SHP77 (cell line): ENCODE measurements around the gene TRIM46.

Experiments
- DNase-seq, 2 experiments: peaks; one replicate each; lab custom pipeline; 2025; lab: John Stamatoyannopoulos, UW

Gene TRIM46, protein sequence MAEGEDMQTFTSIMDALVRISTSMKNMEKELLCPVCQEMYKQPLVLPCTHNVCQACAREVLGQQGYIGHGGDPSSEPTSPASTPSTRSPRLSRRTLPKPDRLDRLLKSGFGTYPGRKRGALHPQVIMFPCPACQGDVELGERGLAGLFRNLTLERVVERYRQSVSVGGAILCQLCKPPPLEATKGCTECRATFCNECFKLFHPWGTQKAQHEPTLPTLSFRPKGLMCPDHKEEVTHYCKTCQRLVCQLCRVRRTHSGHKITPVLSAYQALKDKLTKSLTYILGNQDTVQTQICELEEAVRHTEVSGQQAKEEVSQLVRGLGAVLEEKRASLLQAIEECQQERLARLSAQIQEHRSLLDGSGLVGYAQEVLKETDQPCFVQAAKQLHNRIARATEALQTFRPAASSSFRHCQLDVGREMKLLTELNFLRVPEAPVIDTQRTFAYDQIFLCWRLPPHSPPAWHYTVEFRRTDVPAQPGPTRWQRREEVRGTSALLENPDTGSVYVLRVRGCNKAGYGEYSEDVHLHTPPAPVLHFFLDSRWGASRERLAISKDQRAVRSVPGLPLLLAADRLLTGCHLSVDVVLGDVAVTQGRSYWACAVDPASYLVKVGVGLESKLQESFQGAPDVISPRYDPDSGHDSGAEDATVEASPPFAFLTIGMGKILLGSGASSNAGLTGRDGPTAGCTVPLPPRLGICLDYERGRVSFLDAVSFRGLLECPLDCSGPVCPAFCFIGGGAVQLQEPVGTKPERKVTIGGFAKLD

DNA sequence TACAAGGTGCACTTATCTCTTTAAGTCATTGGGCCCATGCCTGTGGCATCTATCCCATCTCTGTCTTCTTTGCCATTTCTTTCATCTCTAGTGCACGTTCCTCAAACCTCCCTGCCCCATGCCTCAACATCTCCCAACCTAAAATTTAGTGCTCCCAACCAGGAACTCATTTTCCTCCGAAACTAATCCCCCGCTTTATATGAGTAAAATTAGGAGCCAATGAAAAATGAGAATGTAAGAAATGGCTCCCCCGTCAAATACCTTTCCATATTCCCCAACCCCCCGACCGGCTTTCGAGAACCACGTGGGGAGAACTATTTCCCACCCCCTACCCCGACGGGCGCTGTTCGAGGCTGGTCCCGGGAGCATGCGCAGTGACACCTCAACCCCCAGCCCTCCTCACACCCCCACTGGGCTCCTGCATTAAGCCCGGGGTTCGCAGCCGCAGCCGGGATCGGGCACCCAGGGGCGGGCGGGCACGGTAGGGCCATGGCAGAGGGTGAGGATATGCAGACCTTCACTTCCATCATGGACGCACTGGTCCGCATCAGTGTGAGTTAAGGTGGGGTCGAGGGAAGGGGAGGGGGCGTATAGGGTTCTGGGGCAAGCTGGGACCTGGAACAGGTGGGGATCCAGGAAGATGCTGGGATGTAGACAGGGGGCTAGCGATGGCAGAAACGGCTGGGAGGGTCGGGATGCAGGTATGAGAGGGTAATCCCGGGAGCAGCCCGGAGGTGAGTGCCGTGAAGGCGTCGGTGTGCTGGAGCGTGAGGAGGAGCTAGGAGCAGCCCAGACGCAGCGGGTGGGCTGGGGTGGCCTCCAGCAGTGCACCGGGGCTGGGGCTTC, at the start of gene TRIM46:
Gene TRIM46, plus strand, starts transcription at position 372 of the 846 bp plus-strand sequence. Its CDS starts 118 bp downstream, at position 490.
- DNase-seq, result peak; percentile 81 to 86

DNA sequence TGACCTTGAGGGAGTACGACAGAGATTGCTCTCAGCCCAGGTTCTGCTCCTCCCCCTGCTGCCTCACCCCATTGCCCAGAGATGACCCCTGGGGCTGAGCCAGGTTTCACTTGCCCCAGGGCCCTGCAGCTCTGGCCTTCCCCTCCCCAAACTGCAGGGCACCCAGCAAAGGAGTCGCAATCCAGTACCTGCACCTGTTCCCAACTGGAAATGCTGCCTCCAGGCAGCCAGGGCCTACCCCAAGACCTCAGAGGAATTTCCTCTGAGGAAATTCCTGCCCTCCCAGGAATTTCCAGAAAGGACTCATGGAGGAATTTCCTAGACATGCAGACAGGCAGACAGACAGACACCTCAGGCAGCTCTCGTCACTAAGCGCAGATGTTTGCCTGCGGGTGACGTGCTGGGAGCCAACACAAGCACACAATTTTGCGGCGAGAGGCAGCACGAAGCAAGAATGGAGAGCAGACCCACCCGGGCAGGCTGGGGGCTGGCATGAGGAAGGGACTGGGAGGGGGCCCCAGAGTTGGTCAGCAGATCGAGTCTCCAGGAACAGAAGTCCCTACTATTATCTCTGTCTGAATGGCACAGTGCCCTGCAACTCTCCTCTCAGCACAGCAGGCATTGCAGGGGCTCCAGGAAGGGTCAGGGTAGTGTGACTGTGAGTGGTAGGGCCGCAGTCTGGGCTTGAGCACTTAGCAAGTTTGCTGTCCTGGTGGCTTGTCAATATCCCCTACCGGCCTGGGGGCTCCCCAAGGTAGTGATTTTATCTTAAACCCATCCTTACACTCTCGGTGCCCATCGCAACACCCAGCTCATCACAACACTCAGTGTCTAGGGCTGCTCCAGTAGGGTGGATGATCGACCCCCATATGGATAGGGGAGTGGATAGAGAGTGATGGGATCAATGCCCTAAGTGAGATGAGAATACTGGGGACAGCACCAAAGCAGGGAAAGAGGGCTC, 48.9 kb upstream of the TRIM46 start:
- DNase-seq, result peak; percentile 57 to 60

DNA sequence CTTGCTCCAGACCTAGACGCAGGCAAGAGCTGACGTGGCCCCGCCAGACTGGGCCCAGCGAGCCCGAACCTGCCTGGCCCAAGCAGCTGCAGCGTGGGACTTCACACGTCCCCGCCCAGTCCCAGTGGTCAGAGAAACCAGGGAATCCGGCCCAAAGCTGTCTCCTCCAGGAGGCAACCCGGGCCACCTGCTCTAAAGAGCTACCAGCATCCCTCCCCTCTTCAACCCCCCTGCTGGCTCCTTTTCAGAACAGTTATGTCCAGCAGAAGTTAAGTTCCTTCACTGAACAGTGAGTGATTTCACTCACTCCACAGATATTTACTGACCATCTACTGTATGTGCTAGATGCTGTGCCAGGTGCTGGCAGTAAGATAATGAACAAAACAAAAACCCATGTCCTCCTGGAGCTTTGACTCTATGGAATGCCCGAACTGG, 48.1 kb upstream of the TRIM46 start:
- peak; percentile 55 to 63 for DNase-seq

DNA sequence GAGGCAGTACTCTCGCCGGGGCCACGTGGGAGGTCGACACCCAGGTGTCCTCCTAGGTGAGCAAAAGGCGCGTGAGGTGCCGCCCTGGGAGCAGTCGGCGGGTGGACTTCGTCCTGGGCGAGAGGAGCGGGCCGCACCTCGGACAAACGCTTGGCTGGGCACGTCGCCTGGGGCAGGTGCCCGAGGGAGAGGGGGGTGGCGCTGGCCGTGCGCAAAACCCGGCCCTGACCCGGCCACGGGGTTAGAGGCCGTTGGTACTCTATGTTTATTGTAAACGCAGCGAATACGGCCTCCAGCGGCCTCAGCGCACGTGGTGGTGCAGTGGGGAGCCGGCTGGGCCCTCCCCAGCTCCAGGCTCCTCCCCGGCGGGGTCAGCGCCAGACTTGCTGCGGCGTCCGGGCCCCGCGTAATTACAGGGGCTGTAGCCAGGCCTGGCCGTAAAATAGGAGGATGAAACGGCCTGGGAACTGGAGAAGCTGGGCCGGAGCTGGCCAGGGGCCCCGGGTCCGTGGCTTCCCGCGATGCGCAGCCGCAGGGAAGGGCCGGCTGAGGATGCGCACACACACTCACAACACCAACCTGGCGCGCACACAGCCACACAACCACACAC, 47.6 kb upstream of the TRIM46 start:
- peak; percentile 83 to 93 for DNase-seq

DNA sequence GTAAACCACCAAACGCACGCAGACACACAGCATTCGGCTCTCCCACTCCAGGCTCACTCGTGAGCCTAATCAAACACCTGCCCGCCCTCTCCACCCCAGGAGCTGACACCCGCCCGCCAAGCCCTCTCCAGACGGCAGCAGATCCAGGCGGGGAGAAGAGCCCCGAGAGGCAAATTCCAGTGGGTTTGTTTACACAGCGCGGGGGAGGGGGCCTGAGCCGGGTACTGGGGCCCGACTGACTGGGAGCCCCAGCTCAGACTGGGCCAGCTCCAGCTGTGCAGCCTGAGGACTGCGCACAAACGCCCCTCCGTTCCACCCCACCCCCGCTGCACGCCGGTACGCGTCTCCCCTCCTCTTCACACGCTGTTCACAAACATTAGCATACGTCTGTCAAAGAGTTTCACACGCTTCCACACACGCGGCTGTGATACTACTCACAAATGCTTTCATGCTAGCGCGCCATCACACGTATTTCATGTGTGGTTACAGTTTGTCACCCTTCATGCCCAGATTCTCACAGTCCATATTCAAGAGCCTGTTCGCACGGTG, 47.0 kb upstream of the TRIM46 start:
- peak; percentile 83 to 86 for DNase-seq

DNA sequence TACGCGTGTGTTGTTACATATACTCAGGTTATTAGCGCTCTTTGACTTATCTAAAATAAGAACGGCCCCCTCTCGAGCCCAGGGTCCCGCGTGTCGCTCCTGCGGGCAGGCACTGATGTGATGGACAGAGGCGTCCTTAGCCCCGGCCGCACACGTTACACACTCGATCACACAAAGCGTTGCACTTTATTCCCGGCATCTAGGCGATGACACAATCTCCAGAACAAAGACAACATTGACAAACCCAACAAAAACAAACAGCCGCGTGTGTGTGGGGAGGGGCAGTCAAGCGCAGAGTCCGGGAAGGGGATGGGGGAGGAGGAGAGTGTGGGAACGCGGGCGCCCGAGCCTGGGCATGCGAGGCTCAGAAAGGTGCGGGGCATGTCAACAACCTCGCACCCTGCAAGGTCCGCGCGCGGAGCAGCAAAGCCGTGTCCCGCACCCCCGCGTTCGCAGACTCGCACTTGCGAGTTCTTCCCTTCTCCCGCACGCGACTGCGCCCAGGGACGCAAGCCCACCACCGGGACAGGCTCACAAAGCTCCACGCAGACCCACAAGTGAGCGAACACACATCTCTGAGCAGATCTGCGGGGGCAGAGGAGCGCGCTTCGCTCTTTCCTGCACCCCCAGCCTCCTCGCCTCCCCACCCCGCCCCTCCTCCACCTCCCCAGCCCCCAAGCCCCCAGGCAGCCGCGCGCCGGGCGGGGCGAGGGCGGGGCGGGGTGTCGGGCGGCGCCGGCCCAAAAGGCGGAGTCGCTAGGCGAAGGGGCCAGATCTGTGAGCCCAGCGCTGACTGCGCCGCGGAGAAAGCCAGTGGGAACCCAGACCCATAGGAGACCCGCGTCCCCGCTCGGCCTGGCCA, 46.3 kb upstream of the TRIM46 start, which contains the start of gene EFNA1:
Gene EFNA1, plus strand, starts transcription at position 772 of the 862 bp plus-strand sequence. CDS start 102 bp downstream, outside the sequence.
- DNase-seq, result peak; percentile 74 to 85

DNA sequence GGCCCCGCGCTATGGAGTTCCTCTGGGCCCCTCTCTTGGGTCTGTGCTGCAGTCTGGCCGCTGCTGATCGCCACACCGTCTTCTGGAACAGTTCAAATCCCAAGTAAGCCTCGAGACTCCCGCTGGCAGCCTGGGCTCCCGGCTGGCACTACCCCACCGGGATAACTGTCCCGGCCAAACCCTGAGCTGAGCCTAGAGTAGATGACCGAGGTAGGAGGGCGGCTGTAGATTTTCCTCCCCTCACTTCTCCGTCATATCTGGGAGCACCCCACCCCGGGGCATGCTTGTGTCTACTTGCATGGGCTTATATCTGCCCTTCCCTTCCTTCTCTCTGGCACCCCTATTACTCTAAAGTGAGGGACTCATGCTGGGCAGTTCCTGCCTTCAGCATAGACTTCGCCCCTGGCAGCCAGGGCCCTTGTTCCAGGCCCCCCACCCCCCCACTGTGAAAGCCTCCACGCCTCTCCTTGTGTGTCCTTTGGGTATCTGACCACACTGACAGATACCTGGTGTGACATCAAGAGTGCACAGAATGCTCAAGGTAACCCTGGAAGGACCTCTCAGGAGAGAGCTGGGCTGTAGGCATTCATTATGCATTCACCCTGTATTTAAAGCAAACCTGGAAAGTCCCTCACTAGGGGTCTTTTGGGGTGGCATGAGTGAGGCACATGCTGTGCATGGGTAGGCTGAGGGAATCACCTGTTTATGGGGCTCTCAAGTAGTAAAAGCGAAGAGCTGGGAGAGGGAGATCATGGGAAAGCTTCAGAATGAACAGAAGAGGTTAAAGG, 45.5 kb upstream of the TRIM46 start:
- DNase-seq, result no peak

DNA sequence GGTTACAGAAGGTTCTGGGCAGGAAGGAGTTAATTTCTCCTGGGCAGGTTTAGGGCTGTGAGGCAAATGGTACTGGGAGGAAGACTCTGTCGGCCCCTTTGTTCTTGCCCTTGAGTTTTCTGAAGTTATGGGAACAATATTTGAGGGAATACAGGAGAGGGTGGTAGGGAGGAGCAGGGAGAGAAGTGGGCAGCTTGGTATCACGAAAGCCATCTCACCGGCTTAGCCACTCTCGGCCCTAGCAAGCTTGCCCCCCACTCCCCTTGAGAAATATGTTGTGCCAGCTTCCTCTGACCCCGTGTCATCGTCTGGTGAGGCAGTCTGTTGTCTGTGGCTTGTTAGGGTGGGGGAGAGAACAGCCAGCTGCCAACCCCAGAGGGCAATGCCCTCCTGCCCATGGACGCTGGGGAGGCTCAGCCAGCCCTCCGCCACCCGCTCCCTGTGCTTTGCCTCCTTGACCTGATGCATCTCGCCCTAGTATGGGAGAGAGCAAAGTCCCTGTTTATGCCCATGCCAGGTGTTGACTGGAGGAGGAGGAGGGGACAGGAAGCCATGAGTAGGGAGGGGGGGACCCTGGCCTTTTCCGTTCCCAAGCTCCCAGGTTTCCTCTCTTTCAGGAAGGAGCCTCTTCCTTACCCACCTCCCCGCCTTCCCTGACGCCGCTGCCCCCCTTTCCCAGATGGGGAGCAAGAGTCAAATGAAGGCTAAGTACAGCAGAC, 44.7 kb upstream of the TRIM46 start:
- peak; percentile 34 to 62 for DNase-seq

DNA sequence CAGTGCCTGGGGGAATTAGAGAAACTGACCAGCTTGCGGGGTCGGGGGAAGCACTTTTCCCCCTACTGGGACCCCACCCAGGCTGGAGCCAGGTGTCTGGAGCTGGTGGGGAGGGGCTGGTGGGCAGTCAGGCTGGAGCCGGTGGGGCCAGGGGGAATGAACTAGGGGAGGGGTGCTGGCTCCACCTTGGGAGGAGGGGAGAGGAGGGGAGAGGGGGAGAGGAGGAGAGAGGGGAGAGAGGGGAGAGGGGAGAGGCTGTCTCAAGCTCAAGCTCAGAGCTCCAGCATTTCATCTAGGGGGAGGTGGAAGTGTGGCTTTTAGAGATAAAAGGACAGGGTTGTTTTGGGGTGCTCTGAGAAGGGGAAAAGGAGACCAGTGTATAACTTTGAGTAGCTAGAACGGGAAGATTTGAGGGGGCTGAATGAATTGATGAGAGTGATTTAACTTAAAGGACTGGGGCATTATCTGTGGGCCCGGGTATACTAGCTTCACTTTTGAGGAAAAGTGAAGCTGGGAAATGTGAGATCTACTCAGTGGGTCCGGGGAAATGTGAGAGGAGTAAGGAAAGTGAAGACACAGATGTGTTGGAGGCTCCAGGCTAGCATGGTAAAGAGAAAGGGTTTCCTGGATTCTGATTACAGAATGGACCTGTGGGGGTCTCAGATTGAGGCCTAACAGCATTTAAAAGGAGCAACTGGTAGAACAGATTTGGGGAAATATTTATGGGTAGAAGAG, 43.2 kb upstream of the TRIM46 start:
- DNase-seq, result no peak

DNA sequence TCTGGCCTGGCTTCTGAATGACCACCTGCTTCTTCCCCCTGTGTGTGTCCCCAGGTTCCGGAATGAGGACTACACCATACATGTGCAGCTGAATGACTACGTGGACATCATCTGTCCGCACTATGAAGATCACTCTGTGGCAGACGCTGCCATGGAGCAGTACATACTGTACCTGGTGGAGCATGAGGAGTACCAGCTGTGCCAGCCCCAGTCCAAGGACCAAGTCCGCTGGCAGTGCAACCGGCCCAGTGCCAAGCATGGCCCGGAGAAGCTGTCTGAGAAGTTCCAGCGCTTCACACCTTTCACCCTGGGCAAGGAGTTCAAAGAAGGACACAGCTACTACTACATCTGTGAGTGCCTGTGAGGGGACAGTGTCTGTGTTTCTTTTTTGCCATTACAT, 42.4 kb upstream of the TRIM46 start:
- no peak for DNase-seq

DNA sequence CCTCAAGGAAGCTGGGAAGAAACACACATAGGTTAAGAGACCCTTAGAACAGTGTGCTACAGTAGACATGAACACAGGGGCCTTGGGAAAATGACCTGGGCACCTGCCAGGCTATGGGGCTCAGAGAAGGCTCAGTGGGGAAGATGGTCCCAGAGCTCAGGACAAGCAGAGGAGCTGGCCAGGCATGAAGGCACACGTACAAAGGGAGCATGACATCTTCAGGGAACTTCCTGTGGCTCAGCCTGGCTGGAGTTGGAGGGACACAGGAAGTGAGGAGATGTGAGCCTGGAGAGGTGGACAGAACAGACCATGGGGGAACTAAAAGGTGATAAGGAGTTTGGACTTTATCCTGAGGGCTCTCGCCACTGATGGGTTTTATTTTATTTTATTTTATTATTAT, 41.8 kb upstream of the TRIM46 start:
- DNase-seq, result no peak

DNA sequence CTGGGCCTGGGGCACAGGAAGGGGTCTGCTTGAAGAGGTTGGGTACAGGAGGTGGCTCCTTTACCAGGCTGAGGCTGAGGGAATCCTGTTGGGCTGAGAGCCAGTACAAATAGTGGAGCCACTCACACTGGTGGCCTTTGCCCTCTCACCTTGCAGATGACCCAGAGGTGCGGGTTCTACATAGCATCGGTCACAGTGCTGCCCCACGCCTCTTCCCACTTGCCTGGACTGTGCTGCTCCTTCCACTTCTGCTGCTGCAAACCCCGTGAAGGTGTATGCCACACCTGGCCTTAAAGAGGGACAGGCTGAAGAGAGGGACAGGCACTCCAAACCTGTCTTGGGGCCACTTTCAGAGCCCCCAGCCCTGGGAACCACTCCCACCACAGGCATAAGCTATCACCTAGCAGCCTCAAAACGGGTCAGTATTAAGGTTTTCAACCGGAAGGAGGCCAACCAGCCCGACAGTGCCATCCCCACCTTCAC, 39.8 kb upstream of the TRIM46 start:
- no peak for DNase-seq

DNA sequence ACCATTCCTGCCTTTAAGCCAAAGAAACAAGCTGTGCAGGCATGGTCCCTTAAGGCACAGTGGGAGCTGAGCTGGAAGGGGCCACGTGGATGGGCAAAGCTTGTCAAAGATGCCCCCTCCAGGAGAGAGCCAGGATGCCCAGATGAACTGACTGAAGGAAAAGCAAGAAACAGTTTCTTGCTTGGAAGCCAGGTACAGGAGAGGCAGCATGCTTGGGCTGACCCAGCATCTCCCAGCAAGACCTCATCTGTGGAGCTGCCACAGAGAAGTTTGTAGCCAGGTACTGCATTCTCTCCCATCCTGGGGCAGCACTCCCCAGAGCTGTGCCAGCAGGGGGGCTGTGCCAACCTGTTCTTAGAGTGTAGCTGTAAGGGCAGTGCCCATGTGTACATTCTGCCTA, 39.3 kb upstream of the TRIM46 start:
- DNase-seq, result no peak

DNA sequence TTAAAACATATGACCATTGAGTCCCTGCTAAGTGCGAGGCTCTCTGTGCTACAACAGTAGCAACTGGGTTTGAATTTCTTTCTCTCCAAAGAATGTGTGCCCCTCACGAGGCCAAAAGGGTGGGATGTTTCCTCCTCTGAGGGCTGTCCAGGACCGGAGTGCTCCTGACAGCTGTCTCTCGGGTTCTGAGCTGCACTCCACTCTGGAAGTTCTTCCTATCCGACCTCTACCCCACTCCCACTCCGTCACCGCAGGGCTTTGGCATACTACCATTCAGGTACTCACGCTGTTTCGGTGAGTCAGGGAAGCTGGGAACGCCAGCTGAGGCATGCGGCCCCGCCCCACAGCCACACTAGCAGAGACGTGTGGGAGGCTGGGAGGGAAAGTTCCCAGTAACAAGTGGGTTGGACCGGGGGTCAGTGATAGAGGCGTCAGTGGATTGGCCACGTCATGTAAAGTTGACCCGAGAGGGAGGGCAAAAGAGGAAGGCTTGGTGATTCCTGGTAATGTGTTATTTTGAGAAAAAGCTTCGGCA, 38.7 kb upstream of the TRIM46 start:
- peak; percentile 80 to 86 for DNase-seq

DNA sequence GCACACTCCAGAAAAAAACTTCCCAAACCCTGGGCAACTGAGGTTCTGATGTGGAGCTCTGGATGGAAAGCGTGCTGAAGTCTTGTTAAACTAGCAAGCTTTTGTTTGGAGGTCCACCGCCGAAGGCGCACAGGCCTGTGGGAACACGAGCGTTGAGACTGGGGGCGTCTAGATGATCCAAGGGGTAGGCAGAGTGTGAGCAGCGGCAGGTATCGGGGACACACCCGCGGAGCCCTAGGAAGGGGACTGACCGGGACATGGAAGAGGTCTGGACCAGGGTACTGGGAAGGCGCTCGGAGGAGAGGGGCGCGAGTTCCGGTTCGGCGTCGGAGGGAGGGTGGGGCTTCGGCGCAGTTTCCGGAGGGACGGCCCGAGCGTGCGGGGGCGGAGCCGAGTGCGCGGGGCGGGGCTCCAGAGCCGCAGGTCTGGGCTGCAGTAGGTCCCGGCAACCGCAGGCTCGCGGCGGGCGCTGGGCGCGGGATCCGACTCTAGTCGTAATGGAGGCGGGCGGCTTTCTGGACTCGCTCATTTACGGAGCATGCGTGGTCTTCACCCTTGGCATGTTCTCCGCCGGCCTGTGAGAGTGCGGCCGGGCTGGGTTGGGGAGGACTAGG, 38.1 kb upstream of the TRIM46 start, which contains the start of gene SLC50A1:
Gene SLC50A1, plus strand, starts transcription at position 438 of the 614 bp plus-strand sequence. Its CDS starts 60 bp downstream, at position 498.
- DNase-seq, result peak; percentile 94 to 97

DNA sequence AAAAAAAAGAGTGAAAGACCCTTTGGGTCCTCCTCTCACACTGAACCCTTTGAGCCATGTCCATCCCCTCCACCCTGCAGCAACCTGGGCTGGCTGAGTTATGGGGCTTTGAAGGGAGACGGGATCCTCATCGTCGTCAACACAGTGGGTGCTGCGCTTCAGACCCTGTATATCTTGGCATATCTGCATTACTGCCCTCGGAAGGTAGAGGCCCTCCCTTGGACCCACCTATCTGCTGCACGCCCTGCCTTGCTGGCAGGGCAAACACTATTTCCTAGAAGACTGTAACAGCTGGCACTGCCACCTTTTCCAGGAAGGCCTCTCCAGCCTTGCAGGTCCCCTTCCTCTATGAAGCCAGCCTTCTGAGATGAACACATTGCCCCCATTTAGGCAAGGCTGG, 36.9 kb upstream of the TRIM46 start:
- DNase-seq, result peak in 1 of 2 experiments; percentile 39
